Peyer's patch (tissue), 4 donors: ENCODE results near the gene DOCK3. TPM values are rescaled to one million over a fixed set of nuclear protein-coding genes. Genes with fewer than 3 reads are reported as not detected.

Experiments used
- small RNA-seq, 2 donors: library from RNA; depleted of rRNA; stranded (forward); fragments of <200 nt; gene quantifications; one replicate each; pipeline ENCODE3, GENCODE V24; 2016
- total RNA-seq, 4 donors: library from RNA; depleted of rRNA; stranded (reverse); fragments of >200 nt; gene quantifications; one replicate each; pipeline ENCODE4 v1.1.0, GENCODE V29; 2016

The DOCK3 gene
- total RNA-seq, 4 donors from 2014 or later, result 0.28 to 0.83 (median 0.40) TPM; not detected in 1

Small RNA genes within 50 kb of the gene (small RNA-seq; reads per million reads assigned to genes)
- gene MIR4787, result 0 to 0.19 reads per million in 2 donors
- 0 reads per million in 2 donors for gene PPIAP69

Other genes with a start within 250 kb of the DOCK3 start
- 1 to 10 TPM in 3 of 4 donors, under 1 TPM in 1; 0.88 to 5.8 (median 1.2) TPM for gene CACNA2D2, start 171.3 kb upstream of the DOCK3 start, total RNA-seq
- gene C3orf18, start 107.2 kb upstream of the DOCK3 start, total RNA-seq, result 10 to 100 TPM in 1 of 4 donors, 1 to 10 TPM in 2, not detected in 1; 1.1 to 26.4 (median 3.2) TPM
- gene HEMK1, start 105.4 kb upstream of the DOCK3 start, total RNA-seq, result 10 to 100 TPM in 3 of 4 donors, 1 to 10 TPM in 1; 8.6 to 15.3 (median 12.5) TPM
- 10 to 100 TPM in 3 of 4 donors, 1 to 10 TPM in 1; 9.7 to 13.5 (median 10.9) TPM for gene CISH, start 63.2 kb upstream of the DOCK3 start, total RNA-seq
- gene MAPKAPK3, start 57.8 kb upstream of the DOCK3 start, total RNA-seq, result 10 to 100 TPM; 25.6 to 44.0 (median 30.0) TPM